Kidney epithelial cell (primary cell): ENCODE measurements around the gene SLIT1. TPM values are rescaled to one million over a fixed set of nuclear protein-coding genes. Genes with fewer than 3 reads are reported as not detected.

ENCODE experiments used
- DNase-seq: peaks from one replicate; pipeline ENCODE4 v3.0.0-alpha.2; 2010; ENCODE audit warnings: low read depth
- H3K27me3 ChIP-seq: 2 replicates; pipeline ENCODE4 v1.6.0; 2011; ENCODE audit warnings: low read length; ENCODE audit not compliant: control insufficient read depth, insufficient read depth
- H3K36me3 ChIP-seq: 2 replicates; pipeline ENCODE4 v1.5.1; 2011; ENCODE audit warnings: low read length; ENCODE audit not compliant: control insufficient read depth, insufficient read depth
- H3K4me3 ChIP-seq: 2 replicates; pipeline ENCODE4 v1.5.1; 2011; ENCODE audit warnings: low read depth, mild to moderate bottlenecking, control low read depth, low read length
- total RNA-seq: library from RNA; depleted of rRNA; stranded (reverse); fragments of >200 nt; gene quantifications from 2 replicates; pipeline ENCODE4 v1.2.3, GENCODE V29; 2015
- TF ChIP-seq, protein P1 (sequence below): IDR thresholded peaks from 2 replicates; pipeline ENCODE4 v1.5.1; 2011; ENCODE audit warnings: mild to moderate bottlenecking, moderate library complexity, low read length, control low read depth, inconsistent platforms; ENCODE audit not compliant: insufficient read depth, poor library complexity, severe bottlenecking

Gene SLIT1
- total RNA-seq, 1 donor from 2014 or later: 0.17 TPM

- Histone ChIP-seq H3K36me3 (no peaks in the 10 kb centered on the region), H3K4me3 (no peak overlapping the region), H3K27me3 (peaks cover 17% of the 10 kb centered on the region)
- DNase-seq: no peak
- TF ChIP-seq, protein P1, sequence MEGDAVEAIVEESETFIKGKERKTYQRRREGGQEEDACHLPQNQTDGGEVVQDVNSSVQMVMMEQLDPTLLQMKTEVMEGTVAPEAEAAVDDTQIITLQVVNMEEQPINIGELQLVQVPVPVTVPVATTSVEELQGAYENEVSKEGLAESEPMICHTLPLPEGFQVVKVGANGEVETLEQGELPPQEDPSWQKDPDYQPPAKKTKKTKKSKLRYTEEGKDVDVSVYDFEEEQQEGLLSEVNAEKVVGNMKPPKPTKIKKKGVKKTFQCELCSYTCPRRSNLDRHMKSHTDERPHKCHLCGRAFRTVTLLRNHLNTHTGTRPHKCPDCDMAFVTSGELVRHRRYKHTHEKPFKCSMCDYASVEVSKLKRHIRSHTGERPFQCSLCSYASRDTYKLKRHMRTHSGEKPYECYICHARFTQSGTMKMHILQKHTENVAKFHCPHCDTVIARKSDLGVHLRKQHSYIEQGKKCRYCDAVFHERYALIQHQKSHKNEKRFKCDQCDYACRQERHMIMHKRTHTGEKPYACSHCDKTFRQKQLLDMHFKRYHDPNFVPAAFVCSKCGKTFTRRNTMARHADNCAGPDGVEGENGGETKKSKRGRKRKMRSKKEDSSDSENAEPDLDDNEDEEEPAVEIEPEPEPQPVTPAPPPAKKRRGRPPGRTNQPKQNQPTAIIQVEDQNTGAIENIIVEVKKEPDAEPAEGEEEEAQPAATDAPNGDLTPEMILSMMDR: no peak
Observed at GRCh38 chr10:97197030-97197500, 11.3 kb upstream of the SLIT1 start.

DNA sequence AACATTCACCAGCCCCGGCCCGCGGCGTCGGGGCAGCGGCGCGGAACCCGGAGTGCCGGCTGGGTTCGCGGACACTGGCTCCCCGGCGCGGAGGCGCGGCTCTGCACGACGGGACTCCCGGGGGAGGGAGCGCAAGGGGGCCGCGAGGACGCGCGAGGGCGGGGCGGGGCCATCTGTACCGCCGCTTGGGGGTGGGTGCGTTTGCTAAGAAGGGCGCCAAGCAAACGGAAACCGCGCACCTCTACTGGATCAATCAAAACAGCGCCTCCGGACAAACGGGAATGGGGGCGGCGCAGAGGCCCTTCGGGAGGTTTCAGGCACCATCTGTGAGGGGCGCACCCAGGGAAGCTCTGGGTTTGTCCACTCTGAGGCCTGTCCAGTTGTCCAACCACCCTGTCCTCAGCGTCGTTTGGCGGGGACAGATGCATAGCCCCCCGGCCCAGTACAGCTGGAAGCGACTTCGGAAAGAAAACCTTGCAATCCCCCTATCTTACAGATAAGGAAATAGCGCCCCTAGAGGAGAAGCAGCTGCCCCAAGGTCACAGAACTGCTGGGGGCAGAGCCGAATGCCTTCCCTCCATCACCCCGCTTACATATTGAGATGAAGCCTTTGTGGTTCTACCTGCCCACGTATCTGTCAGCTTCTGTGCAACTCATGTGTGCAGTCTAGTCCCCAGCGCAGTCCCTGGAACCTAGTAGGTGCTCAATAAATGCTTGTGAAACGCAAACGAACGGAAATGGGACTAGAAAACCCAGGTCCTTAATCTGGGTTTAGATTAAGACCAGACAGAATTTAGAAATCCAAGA is 10.7 kb upstream of the SLIT1 start:
- DNase-seq: peak; percentile 10
- Histone ChIP-seq H3K27me3 (peaks cover 21% of the 10 kb centered on the region), H3K36me3 (no peaks in the 10 kb centered on the region), H3K4me3 (peak overlapping the region; percentile 34)
- TF ChIP-seq, protein P1: peak; percentile 76

DNA sequence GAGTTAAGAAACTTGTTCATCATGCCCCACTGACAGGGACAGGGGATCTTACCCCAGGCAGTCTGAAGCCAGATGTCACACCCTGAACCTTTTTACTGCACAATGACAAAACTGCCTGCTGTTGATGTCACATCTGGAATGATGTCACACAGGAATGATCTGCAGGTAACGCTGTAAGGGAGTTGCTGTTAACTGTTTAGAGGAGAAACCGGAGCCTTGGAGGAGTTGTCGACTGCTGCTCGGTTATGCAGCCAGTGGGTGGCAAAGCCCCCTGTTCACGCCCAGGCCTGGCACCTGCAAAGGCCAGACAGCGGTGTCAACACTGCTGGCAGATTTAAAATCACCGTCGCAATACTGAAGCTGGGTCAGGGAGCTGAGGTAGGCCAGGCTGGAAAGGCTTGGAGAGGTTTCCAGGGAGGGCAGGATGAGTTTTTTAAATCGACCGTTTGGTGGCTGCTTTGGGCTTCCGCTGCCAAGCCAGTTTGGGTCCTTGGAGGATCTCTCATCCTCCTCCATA is 10.0 kb upstream of the SLIT1 start:
- no peak for DNase-seq
- peak overlapping the region; percentile 34 for H3K4me3 ChIP-seq
- TF ChIP-seq, protein P1: no peak
- H3K27me3 ChIP-seq: peaks cover 21% of the 10 kb centered on the region
- no peaks in the 10 kb centered on the region for H3K36me3 ChIP-seq

DNA sequence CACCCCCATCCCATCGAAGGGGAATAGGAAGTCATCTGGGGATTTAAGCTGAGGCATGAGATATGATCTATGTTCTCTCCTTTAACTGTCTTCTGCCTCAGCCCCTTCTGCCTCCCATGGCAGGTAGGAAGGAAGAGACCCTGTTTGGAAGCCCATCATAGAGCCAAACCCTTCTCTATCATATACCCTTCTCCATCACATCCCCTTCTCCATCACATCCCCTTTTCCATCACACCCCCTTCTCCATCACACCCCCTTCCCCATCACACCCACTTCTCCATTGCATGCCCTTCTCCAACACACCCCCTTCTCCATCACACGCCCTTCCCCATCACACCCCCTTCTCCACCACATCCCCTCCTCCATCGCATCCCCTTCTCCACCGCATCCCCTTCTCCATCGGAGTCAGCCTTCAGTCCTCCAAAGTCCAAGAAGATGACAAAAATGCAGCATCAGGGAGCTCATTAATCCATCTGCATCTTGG is 7.2 kb upstream of the SLIT1 start:
- TF ChIP-seq, protein P1: no peak
- no peaks in the 10 kb centered on the region for H3K36me3 ChIP-seq
- H3K4me3 ChIP-seq: no peak overlapping the region
- DNase-seq: no peak
- peaks cover 35% of the 10 kb centered on the region for H3K27me3 ChIP-seq

DNA sequence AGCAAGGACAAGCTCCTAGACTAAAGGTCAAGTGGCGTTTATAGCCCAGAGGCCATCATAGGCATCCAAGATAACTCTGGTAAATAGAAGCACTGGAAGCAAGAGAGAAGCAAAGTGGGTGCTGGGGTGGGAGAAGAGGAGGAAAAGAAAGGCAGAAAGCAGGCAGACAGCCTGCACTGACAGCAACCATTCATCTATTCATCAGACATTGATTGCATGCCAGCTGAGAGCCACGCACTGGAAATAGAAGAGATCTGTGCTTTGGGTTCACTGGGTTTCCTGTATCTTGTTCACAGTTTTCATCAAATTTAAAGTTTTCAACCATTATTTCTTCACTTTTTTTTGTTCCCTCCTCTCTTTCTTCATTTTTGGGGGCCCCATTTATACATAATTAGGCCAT is 4.7 kb upstream of the SLIT1 start:
- TF ChIP-seq, protein P1: no peak
- H3K27me3 ChIP-seq: peaks cover 51% of the 10 kb centered on the region
- DNase-seq: no peak
- no peak overlapping the region for H3K4me3 ChIP-seq
- no peaks in the 10 kb centered on the region for H3K36me3 ChIP-seq

GRCh38 chr10:97188261-97188711 is 2.5 kb upstream of the SLIT1 start:
- TF ChIP-seq, protein P1: no peak
- peaks cover 71% of the 10 kb centered on the region for H3K27me3 ChIP-seq
- H3K36me3 ChIP-seq: no peaks in the 10 kb centered on the region
- no peak for DNase-seq
- H3K4me3 ChIP-seq: no peak overlapping the region
